ENCODE measurements around the gene ARHGEF7. TPM values are rescaled to one million over a fixed set of nuclear protein-coding genes. Genes with fewer than 3 reads are reported as not detected.

ARHGEF7 gene
- total RNA-seq, 3 donors from 2014 or later: 55.3 to 82.5 (median 62.6) TPM

GRCh38 chr13:111282997-111283396, 167.9 kb downstream of the ARHGEF7 start:
- DNase-seq (no peak), ATAC-seq (no peak)
- intact Hi-C loops (cut with DNase I, micrococcal nuclease): no loop called here
- TF ChIP-seq, protein P1, sequence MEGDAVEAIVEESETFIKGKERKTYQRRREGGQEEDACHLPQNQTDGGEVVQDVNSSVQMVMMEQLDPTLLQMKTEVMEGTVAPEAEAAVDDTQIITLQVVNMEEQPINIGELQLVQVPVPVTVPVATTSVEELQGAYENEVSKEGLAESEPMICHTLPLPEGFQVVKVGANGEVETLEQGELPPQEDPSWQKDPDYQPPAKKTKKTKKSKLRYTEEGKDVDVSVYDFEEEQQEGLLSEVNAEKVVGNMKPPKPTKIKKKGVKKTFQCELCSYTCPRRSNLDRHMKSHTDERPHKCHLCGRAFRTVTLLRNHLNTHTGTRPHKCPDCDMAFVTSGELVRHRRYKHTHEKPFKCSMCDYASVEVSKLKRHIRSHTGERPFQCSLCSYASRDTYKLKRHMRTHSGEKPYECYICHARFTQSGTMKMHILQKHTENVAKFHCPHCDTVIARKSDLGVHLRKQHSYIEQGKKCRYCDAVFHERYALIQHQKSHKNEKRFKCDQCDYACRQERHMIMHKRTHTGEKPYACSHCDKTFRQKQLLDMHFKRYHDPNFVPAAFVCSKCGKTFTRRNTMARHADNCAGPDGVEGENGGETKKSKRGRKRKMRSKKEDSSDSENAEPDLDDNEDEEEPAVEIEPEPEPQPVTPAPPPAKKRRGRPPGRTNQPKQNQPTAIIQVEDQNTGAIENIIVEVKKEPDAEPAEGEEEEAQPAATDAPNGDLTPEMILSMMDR (IDR thresholded peaks at IDR 0.05): no peak
- Histone ChIP-seq H3K4me3 (no peak overlapping the region), H3K36me3 (ENCODE audit: low read depth) (peaks cover 7% of the 10 kb centered on the region), H3K9me3 (no peaks in the 10 kb centered on the region), H3K4me1 (ENCODE audit: low read depth) (no peaks in the 10 kb centered on the region)

DNA sequence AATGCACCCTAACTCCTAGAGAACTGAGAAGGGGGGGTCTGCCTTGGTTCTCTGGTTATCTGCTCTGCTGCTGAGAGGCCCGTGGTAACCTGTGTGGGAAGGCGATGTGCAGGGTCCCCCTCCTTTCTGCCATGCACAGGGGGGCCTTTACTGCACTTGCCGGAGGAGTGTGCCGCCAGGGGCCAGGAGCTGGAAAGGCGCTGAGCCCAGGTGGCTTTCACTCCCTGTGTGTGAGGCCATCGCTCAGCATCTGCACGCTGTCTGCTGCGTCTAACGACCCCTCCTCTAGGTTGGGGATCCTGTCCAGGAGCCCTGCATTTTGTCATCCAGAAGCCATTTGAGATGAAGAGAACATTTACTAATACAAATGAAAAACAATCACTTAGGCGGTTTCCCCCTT, 168.3 kb downstream of the ARHGEF7 start:
- DNase-seq (no peak), ATAC-seq (no peak)
- peaks cover 7% of the 10 kb centered on the region for H3K36me3 ChIP-seq (ENCODE audit: low read depth)
- intact Hi-C loops (cut with DNase I, micrococcal nuclease): no loop called here
- TF ChIP-seq, protein P1 (IDR thresholded peaks at IDR 0.05): no peak
- no peak overlapping the region for H3K4me3 ChIP-seq
- no peaks in the 10 kb centered on the region for H3K9me3 ChIP-seq
- H3K4me1 ChIP-seq (ENCODE audit: low read depth): no peaks in the 10 kb centered on the region

DNA sequence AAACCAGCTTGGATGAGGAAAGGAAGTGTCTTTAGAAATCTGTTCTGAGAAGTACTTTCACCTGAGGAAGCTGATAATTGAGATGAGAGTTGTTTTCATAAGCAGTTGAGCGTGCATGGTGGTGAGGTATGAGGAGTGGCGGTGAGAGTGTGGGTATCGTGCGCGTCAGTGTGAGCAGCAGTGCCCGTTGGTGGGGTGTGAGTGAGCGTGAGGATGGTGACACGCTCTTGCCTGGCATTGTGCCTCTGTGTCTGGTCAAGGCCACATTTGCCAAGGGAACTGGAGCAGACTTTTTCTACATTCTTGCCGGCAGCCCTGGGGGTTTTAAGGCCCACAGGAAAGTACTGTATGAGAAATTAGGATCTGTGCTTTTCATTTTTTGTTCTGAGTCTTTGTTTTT, 168.9 kb downstream of the ARHGEF7 start:
- peaks cover 7% of the 10 kb centered on the region for H3K36me3 ChIP-seq (ENCODE audit: low read depth)
- DNase-seq: no peak
- TF ChIP-seq, protein P1 (IDR thresholded peaks at IDR 0.05): no peak
- intact Hi-C loops (cut with DNase I, micrococcal nuclease): no loop called here
- no peaks in the 10 kb centered on the region for H3K9me3 ChIP-seq
- H3K4me3 ChIP-seq: no peak overlapping the region
- no peak for ATAC-seq
- no peaks in the 10 kb centered on the region for H3K4me1 ChIP-seq (ENCODE audit: low read depth)

- H3K4me3 ChIP-seq: no peak overlapping the region
- H3K36me3 ChIP-seq (ENCODE audit: low read depth): peaks cover 7% of the 10 kb centered on the region
- no peaks in the 10 kb centered on the region for H3K4me1 ChIP-seq (ENCODE audit: low read depth)
- intact Hi-C loops (cut with DNase I, micrococcal nuclease): no loop called here
- H3K9me3 ChIP-seq: no peaks in the 10 kb centered on the region
- TF ChIP-seq, protein P1 (IDR thresholded peaks at IDR 0.05): no peak
- no peak for DNase-seq
- no peak for ATAC-seq
Measured at GRCh38 chr13:111284565-111284964, 169.5 kb downstream of the ARHGEF7 start.

- ATAC-seq (no peak), DNase-seq (no peak)
- H3K36me3 ChIP-seq (ENCODE audit: low read depth): peaks cover 7% of the 10 kb centered on the region
- TF ChIP-seq, protein P1 (IDR thresholded peaks at IDR 0.05): no peak
- H3K4me1 ChIP-seq (ENCODE audit: low read depth): no peaks in the 10 kb centered on the region
- H3K4me3 ChIP-seq: no peak overlapping the region
- intact Hi-C loops (cut with DNase I, micrococcal nuclease): no loop called here
- H3K9me3 ChIP-seq: no peaks in the 10 kb centered on the region
Measured at GRCh38 chr13:111286162-111286561, 171.1 kb downstream of the ARHGEF7 start.

GRCh38 chr13:111286749-111287148, 171.6 kb downstream of the ARHGEF7 start:
- intact Hi-C loops (cut with DNase I, micrococcal nuclease): no loop called here
- no peaks in the 10 kb centered on the region for H3K4me1 ChIP-seq (ENCODE audit: low read depth)
- ATAC-seq: peak; percentile 14
- no peak overlapping the region for H3K4me3 ChIP-seq
- DNase-seq: no peak
- no peaks in the 10 kb centered on the region for H3K9me3 ChIP-seq
- TF ChIP-seq, protein P1 (IDR thresholded peaks at IDR 0.05): no peak
- H3K36me3 ChIP-seq (ENCODE audit: low read depth): peaks cover 7% of the 10 kb centered on the region

Measured in mucosa of descending colon (tissue), 3 donors.